HL-60 (cell line): Measurements from ENCODE around the gene TBC1D5.

Source experiments
- DNase-seq, 2 experiments: peaks; one replicate each; pipeline ENCODE4 v3.0.0-alpha.2; 2010 to 2020; ENCODE audit warnings: low read depth in 1 of 2, low spot score in 1 of 2
- H3K27ac ChIP-seq: fragments of 250-450 bp; sonication (Bioruptor Pico); replicated peaks from 2 replicates; pipeline ENCODE4 v1.5.1; 2020; ENCODE audit warnings: mild to moderate bottlenecking, moderate library complexity
- H3K27me3 ChIP-seq: fragments of 250-450 bp; sonication (Bioruptor Pico); 2 replicates; pipeline ENCODE4 v1.5.1; 2021; ENCODE audit warnings: mild to moderate bottlenecking, moderate library complexity; ENCODE audit not compliant: insufficient read depth, poor library complexity, severe bottlenecking
- H3K4me3 ChIP-seq: replicated peaks from 2 replicates; pipeline ENCODE4 v1.5.1; 2011; ENCODE audit warnings: mild to moderate bottlenecking, control low read depth, low read length; ENCODE audit not compliant: insufficient read depth
- CTCF ChIP-seq: IDR thresholded peaks from one replicate; pipeline ENCODE4 v1.5.1; 2011; ENCODE audit warnings: low read length, control low read depth, inconsistent platforms; ENCODE audit not compliant: insufficient read depth
- GABPA ChIP-seq: IDR thresholded peaks from 2 replicates; pipeline ENCODE4 v1.6.1; 2012; ENCODE audit warnings: low read depth
- POLR2AphosphoS5 ChIP-seq: IDR thresholded peaks from 2 replicates; pipeline ENCODE4 v1.6.1; 2012; ENCODE audit warnings: low read depth
- REST ChIP-seq: IDR thresholded peaks from 2 replicates; pipeline ENCODE4 v1.6.1; 2012; ENCODE audit warnings: low read depth; ENCODE audit not compliant: insufficient replicate concordance
- SPI1 ChIP-seq: IDR thresholded peaks from 2 replicates; pipeline ENCODE4 v1.6.1; 2012; ENCODE audit warnings: low read depth, mild to moderate bottlenecking, borderline replicate concordance

Gene TBC1D5

GRCh38 chr3:17238023-17238422 lies 504.4 kb downstream of the TBC1D5 start:
- Histone ChIP-seq H3K4me3 (no peak overlapping the region), H3K27ac (no peak overlapping the region), H3K27me3 (no peaks in the 10 kb centered on the region)
- peak in 1 of 2 experiments; percentile 19 for DNase-seq
- no peak for TF ChIP-seq REST

GRCh38 chr3:17235310-17235709 lies 507.1 kb downstream of the TBC1D5 start:
- Histone ChIP-seq H3K27ac (no peak overlapping the region), H3K4me3 (no peak overlapping the region), H3K27me3 (no peaks in the 10 kb centered on the region)
- DNase-seq: no peak
- TF ChIP-seq SPI1 (no peak), GABPA (no peak), POLR2AphosphoS5 (no peak), CTCF (no peak), REST (no peak)

- TF ChIP-seq GABPA (no peak), REST (no peak), SPI1 (no peak), CTCF (no peak), POLR2AphosphoS5 (no peak)
- no peaks in the 10 kb centered on the region for H3K27me3 ChIP-seq
- H3K27ac ChIP-seq: no peak overlapping the region
- no peak overlapping the region for H3K4me3 ChIP-seq
- DNase-seq: no peak
Measured at GRCh38 chr3:17234382-17234781, 508.0 kb downstream of the TBC1D5 start.

GRCh38 chr3:17233398-17233800 lies 509.0 kb downstream of the TBC1D5 start:
- TF ChIP-seq GABPA (no peak), CTCF (peak; percentile 53)
- Histone ChIP-seq H3K27ac (no peak overlapping the region), H3K4me3 (no peak overlapping the region), H3K27me3 (no peaks in the 10 kb centered on the region)
- peak; percentile 11 to 24 for DNase-seq
